ENCODE measurements around the gene KIAA1958. TPM values are rescaled to one million over a fixed set of nuclear protein-coding genes. Genes with fewer than 3 reads are reported as not detected.
"Not testable (repeated sequence)": the region's sequence is repeated elsewhere in the genome, so short reads cannot be mapped to it uniquely, and the experiment has no call there.

The KIAA1958 gene
- total and polyA plus RNA-seq, 4 donors: 0.99 to 7.1 (median 3.3) TPM

GRCh38 chr9:112582371-112583262 lies 96.0 kb downstream of the KIAA1958 start (continued):
- no peak for TF ChIP-seq MAX (IDR thresholded peaks at IDR 0.05)
- TF ChIP-seq YY1 (IDR thresholded peaks at IDR 0.05): no peak
- TF ChIP-seq ATF3 (IDR thresholded peaks at IDR 0.05): no peak
- no peak for TF ChIP-seq HNF4A (conservative IDR thresholded peaks at IDR 0.05)
- TF ChIP-seq CTCF (IDR thresholded peaks at IDR 0.05; ENCODE audit: low read depth, low read length, missing input control): no peak
- TF ChIP-seq EGR1 (IDR thresholded peaks at IDR 0.05; ENCODE audit: low read depth in 2 of 2): no peak
- no peak for TF ChIP-seq FOXA2 (IDR thresholded peaks at IDR 0.05)

GRCh38 chr9:112586599-112587155 lies 100.0 kb downstream of the KIAA1958 start:
- Histone ChIP-seq H3K27me3 (ENCODE audit: control insufficient read depth in 4 of 4, insufficient read depth in 4 of 4, low read length in 3 of 4) (no peaks in the 10 kb centered on the region), H3K4me1 (ENCODE audit: control insufficient read depth in 4 of 4, insufficient read depth in 4 of 4, low read length in 3 of 4) (no peaks in the 10 kb centered on the region), H3K9ac (ENCODE audit: low read depth in 1 of 2, low read length in 2 of 2) (no peak overlapping the region), H3K36me3 (ENCODE audit: control insufficient read depth in 4 of 4, insufficient read depth in 3 of 4, low read depth in 1 of 4, low read length in 3 of 4) (no peaks in the 10 kb centered on the region), H3K4me3 (ENCODE audit: low read depth in 1 of 3, low read length in 3 of 3) (no peak overlapping the region), H3K27ac (ENCODE audit: low read depth in 1 of 2, low read length in 2 of 2) (no peak overlapping the region), H3K9me3 (ENCODE audit: control insufficient read depth in 4 of 4, low read length in 3 of 4) (no peaks in the 10 kb centered on the region)
- TF ChIP-seq NR2F2 (IDR thresholded peaks at IDR 0.05) (no peak), YY1 (IDR thresholded peaks at IDR 0.05) (no peak), REST (IDR thresholded peaks at IDR 0.05) (no peak), TAF1 (conservative IDR thresholded peaks at IDR 0.05) (no peak), GABPA (IDR thresholded peaks at IDR 0.05 in 1 of 2, conservative IDR thresholded peaks at IDR 0.05 in 1 of 2) (no peak), HNF4A (conservative IDR thresholded peaks at IDR 0.05) (no peak), FOXA2 (IDR thresholded peaks at IDR 0.05) (no peak), FOXA1 (IDR thresholded peaks at IDR 0.05) (no peak), RXRA (IDR thresholded peaks at IDR 0.05) (no peak), JUND (IDR thresholded peaks at IDR 0.05) (no peak), SP1 (IDR thresholded peaks at IDR 0.05) (no peak), ATF3 (IDR thresholded peaks at IDR 0.05) (no peak), ZBTB33 (IDR thresholded peaks at IDR 0.05) (no peak), CTCF (IDR thresholded peaks at IDR 0.05; ENCODE audit: low read depth, low read length, missing input control) (no peak), MAX (IDR thresholded peaks at IDR 0.05) (no peak)
- DNase-seq (ENCODE audit: low spot score): no peak
- 96% methylated on average over 4 of the region's 4 CpGs for WGBS

- DNase-seq (ENCODE audit: low spot score); H3K4me1 ChIP-seq (ENCODE audit: control insufficient read depth in 4 of 4, insufficient read depth in 4 of 4, low read length in 3 of 4); H3K36me3 ChIP-seq (ENCODE audit: control insufficient read depth in 4 of 4, insufficient read depth in 3 of 4, low read depth in 1 of 4, low read length in 3 of 4); H3K9ac ChIP-seq (ENCODE audit: low read depth in 1 of 2, low read length in 2 of 2); H3K27ac ChIP-seq (ENCODE audit: low read depth in 1 of 2, low read length in 2 of 2); H3K4me3 ChIP-seq (ENCODE audit: low read depth in 1 of 3, low read length in 3 of 3); H3K27me3 ChIP-seq (ENCODE audit: control insufficient read depth in 4 of 4, insufficient read depth in 4 of 4, low read length in 3 of 4); H3K9me3 ChIP-seq (ENCODE audit: control insufficient read depth in 4 of 4, low read length in 3 of 4): not testable (repeated sequence)
- 97% methylated on average over 8 of the region's 8 CpGs for WGBS
Observed at GRCh38 chr9:112591875-112592274, 105.2 kb downstream of the KIAA1958 start.

All from liver (tissue), 9 donors.